GM18909 (cell line): ENCODE results near the gene GNG10.

Source experiments
- ATAC-seq: cut with Tn5 transposase; IDR thresholded peaks from one replicate; pipeline ENCODE4 v1.9.1; 2021; ENCODE audit warnings: mild to moderate bottlenecking; ENCODE audit not compliant: unreplicated experiment, poor library complexity

The GNG10 gene

GRCh38 chr9:111715471-111715870 is 54.1 kb downstream of the GNG10 start:
- no peak for ATAC-seq

- no peak for ATAC-seq
These were observed 58.1 kb downstream of the GNG10 start for GRCh38 chr9:111719541-111719940.
